ENCODE measurements around the gene MDC1.
A peak's percentile ranks its signal among the peaks of the same experiment; 100 is the strongest.
"Not testable (repeated sequence)": the region's sequence is repeated elsewhere in the genome, so short reads cannot be mapped to it uniquely, and the experiment has no call there.

The MDC1 gene

DNA sequence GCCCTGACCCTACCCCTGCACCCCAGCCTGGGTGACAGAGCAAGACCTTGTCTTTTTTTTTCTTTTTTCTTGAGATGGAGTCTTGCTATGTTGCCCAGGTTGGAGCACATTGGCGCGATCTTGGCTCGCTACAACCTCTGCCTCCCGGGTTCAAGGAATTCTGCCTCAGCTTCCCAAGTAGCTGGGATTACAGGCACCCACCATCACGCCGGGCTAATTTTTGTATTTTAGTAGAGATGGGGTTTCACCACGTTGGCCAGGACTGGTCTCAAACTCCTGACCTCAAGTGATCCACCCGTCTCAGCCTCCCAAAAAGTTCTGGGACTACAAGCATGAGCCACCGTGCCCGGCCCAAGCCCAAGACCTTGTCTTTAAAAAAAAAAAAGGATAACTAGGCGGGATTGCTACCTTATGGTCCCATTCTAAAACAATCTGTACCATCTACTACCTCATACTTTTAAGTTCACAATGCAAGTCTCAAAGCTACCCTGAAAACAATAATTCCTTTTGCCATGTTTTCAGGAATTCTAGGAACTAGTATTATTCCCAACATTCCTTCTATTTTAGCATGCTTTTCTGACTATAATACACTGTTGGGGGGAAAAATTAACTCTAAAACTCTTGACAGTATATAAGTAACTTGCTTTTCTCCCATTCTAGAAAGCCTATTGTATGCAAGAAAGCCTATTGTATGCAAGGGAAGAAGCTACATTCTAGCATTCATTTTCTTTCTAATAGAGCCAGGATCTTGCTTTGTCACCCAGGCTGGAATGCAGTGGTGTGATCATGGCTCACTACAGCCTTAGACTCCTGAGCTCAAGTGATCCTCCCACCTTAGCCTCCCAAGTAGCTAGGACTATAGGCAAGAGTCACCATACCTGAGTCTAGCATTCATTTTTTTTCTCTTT is 9.7 kb upstream of the MDC1 start:
- TF ChIP-seq, protein P1, sequence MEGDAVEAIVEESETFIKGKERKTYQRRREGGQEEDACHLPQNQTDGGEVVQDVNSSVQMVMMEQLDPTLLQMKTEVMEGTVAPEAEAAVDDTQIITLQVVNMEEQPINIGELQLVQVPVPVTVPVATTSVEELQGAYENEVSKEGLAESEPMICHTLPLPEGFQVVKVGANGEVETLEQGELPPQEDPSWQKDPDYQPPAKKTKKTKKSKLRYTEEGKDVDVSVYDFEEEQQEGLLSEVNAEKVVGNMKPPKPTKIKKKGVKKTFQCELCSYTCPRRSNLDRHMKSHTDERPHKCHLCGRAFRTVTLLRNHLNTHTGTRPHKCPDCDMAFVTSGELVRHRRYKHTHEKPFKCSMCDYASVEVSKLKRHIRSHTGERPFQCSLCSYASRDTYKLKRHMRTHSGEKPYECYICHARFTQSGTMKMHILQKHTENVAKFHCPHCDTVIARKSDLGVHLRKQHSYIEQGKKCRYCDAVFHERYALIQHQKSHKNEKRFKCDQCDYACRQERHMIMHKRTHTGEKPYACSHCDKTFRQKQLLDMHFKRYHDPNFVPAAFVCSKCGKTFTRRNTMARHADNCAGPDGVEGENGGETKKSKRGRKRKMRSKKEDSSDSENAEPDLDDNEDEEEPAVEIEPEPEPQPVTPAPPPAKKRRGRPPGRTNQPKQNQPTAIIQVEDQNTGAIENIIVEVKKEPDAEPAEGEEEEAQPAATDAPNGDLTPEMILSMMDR (IDR thresholded peaks at IDR 0.05; ENCODE audit: control insufficient read depth, insufficient read depth, low read depth, low read length, missing control alignments), result no peak
- H3K4me3 ChIP-seq (ENCODE audit: control insufficient read depth, low read depth, low read length), result no peak overlapping the region
- DNase-seq (ENCODE audit: low read depth), result no peak

DNA sequence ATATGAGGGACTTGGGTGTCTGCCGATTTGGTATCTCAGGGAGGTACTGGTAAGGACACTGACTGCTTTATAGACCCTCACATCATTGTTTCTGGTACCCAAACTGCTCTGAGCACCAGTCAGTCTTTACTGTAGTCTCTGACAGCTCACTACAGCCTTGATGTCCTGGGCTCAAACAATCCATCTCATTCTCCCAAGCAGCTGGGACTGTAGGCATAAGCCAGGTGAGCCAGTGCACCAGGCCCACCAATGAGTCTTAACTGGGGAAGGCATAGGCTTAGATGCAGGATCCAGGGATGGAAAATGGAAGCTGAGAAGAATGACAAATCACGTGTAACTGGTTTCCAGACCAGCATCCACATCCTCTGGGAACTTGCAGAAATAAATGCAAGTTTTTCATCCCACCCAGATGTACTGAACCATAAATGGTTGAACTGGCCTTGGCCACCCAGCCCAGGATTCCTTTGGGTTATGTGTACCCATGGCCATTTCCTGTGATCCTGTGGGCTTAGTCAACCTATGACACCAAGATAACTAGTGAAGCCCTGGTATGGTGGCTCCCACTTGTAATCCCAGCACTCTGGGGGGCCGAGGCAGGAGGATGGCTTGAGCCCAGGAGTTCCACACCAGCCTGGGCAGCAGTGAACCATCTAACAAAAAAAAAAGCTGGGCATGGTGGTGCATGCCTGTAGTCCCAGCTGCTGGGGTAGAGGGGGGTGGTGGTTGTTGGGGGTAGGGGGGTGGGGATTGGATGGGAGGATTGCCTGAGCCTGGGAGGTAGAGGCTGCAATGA is 8.8 kb upstream of the MDC1 start:
- no peak overlapping the region for H3K4me3 ChIP-seq (ENCODE audit: control insufficient read depth, low read depth, low read length)
- DNase-seq (ENCODE audit: low read depth), result no peak
- TF ChIP-seq, protein P1 (IDR thresholded peaks at IDR 0.05; ENCODE audit: control insufficient read depth, insufficient read depth, low read depth, low read length, missing control alignments), result no peak

DNA sequence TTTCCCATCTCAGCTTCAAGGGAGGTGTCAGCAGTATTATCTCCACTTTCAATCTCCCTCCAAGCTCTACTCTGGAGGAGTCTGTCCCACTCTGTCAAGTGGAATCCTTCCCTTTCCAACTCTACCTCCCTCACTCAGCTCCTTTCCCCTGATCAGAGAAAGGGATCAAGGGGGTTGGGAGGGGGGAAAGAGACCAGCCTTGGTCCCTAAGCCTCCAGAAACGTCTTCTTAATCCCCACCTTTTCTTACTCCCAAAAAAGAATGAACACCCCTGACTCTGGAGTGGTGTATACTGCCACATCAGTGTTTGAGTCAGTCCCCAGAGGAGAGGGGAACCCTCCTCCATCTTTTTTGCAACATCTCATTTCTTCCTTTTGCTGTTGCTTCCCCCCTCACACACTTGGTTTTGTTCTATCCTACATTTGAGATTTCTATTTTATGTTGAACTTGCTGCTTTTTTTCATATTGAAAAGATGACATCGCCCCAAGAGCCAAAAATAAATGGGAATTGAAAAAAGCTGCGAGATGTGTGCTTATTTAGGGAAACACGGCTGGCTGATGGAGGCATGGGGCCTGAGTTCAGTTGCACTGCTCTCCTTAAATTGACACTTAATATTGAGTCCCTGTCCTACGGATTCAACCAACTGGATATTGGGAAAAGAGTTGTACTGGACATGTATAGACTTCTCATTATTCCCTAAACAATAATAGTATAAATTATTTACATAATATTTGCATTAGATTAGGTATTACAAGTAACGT is 8.0 kb upstream of the MDC1 start:
- TF ChIP-seq, protein P1 (IDR thresholded peaks at IDR 0.05; ENCODE audit: control insufficient read depth, insufficient read depth, low read depth, low read length, missing control alignments), result no peak
- DNase-seq (ENCODE audit: low read depth), result no peak
- H3K4me3 ChIP-seq (ENCODE audit: control insufficient read depth, low read depth, low read length), result no peak overlapping the region

DNA sequence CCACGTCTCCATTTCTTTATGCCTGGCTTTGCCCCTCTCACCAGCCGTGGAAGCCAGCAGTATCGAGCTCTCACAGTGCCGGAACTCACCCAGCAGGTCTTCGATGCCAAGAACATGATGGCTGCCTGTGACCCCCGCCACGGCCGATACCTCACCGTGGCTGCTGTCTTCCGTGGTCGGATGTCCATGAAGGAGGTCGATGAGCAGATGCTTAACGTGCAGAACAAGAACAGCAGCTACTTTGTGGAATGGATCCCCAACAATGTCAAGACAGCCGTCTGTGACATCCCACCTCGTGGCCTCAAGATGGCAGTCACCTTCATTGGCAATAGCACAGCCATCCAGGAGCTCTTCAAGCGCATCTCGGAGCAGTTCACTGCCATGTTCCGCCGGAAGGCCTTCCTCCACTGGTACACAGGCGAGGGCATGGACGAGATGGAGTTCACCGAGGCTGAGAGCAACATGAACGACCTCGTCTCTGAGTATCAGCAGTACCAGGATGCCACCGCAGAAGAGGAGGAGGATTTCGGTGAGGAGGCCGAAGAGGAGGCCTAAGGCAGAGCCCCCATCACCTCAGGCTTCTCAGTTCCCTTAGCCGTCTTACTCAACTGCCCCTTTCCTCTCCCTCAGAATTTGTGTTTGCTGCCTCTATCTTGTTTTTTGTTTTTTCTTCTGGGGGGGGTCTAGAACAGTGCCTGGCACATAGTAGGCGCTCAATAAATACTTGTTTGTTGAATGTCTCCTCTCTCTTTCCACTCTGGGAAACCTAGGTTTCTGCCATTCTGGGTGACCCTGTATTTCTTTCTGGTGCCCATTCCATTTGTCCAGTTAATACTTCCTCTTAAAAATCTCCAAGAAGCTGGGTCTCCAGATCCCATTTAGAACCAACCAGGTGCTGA is 7.0 kb upstream of the MDC1 start:
- not testable (repeated sequence) for DNase-seq (ENCODE audit: low read depth)
- H3K4me3 ChIP-seq (ENCODE audit: control insufficient read depth, low read depth, low read length), result peak overlapping the region; percentile 16

DNA sequence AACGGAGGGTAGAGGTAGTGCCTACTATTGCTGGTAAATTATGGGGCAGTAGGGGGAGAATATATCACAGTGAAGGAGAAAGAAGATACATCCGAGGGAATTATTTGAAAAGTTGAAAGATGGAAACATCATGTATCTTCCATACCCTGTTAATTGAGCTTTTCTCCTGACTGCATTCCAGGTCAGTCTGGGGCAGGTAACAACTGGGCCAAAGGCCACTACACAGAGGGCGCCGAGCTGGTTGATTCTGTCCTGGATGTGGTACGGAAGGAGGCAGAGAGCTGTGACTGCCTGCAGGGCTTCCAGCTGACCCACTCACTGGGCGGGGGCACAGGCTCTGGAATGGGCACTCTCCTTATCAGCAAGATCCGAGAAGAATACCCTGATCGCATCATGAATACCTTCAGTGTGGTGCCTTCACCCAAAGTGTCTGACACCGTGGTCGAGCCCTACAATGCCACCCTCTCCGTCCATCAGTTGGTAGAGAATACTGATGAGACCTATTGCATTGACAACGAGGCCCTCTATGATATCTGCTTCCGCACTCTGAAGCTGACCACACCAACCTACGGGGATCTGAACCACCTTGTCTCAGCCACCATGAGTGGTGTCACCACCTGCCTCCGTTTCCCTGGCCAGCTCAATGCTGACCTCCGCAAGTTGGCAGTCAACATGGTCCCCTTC is 6.2 kb upstream of the MDC1 start:
- H3K4me3 ChIP-seq (ENCODE audit: control insufficient read depth, low read depth, low read length), result peak overlapping the region; percentile 16
- DNase-seq (ENCODE audit: low read depth), result not testable (repeated sequence)

DNA sequence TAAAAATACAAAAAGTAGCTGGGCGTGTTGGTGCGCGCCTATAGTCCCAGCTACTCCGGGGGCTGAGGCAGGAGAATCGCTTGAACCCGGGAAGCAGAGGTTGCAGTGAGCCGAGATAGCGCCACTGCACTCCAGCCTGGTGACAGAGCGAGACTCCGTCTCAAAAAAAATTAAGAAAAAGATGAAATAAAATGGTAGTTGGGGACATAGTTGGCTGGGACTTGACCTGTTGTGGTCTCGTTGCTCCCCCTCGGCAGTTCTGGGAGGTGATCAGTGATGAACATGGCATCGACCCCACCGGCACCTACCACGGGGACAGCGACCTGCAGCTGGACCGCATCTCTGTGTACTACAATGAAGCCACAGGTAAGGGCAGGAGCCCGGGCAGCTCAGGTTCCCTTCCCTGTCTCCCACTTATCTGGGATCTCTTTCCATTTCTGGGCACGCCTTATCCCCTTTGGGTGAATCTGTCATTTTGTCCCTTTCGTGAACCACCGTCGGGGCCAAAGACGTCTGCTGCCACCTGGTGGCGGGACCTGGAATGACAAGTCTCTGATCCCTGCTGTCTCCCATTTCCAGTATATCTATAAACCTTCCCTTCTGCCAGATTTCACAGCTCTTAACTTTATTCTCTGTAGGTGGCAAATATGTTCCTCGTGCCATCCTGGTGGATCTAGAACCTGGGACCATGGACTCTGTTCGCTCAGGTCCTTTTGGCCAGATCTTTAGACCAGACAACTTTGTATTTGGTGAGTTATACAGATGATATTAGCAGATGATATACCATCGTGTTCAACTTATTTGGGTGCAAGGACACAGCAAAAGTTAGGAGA is 5.4 kb upstream of the MDC1 start:
- H3K4me3 ChIP-seq (ENCODE audit: control insufficient read depth, low read depth, low read length), result peak overlapping the region; percentile 96
- TF ChIP-seq, protein P1 (IDR thresholded peaks at IDR 0.05; ENCODE audit: control insufficient read depth, insufficient read depth, low read depth, low read length, missing control alignments), result peak; percentile 90
- no peak for DNase-seq (ENCODE audit: low read depth)

DNA sequence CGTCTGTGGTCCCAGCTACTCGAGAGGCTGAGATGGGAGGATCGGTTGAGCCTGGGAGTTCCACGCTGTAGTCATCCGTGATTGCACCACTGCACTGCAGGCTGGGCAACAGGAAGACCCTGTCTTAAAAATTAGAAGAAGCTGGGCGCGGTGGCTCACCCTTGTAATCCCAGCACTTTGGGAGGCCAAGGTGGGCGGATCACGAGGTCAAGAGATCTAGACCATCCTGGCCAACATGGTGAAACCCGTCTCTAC is 4.9 kb upstream of the MDC1 start:
- peak overlapping the region; percentile 96 for H3K4me3 ChIP-seq (ENCODE audit: control insufficient read depth, low read depth, low read length)
- not testable (repeated sequence) for DNase-seq (ENCODE audit: low read depth)

Measured in AG09309 (cell line).